Measurements from ENCODE around the gene TRIM44. TPM values are rescaled to one million over a fixed set of nuclear protein-coding genes. Genes with fewer than 3 reads are reported as not detected.

Gene TRIM44
- total RNA-seq, 1 donor from 2014 or later: 67.0 TPM

- ChIA-PET POLR2A (no interaction called here), CTCF (interaction anchor here (1.0 to 3.7 kb wide), 2 partner anchors 514 to 649 kb away, joined by 3 to 20 read pairs; no protein-coding TSS in a partner anchor)
- peak; percentile 33 for ATAC-seq (ENCODE audit: low read depth)
- peak; percentile 15 for DNase-seq
- no peak within 1 kb of the TSS for H3K27ac Mint-ChIP-seq
- H3K9me3 Mint-ChIP-seq: no peaks in the 10 kb centered on the region
- no peak for TF ChIP-seq CTCF (IDR thresholded peaks at IDR 0.05)
- no peaks in the 10 kb centered on the region for H3K36me3 Mint-ChIP-seq (ENCODE audit: low read depth)
- peak within 1 kb of the TSS; percentile 79 for H3K4me3 Mint-ChIP-seq
- H3K27me3 Mint-ChIP-seq: peaks cover 47% of the 10 kb centered on the region
- intact Hi-C loops (cut with micrococcal nuclease): loop anchor here (2.0 to 5.0 kb wide), 3 partner anchors 534 to 1129 kb away; no protein-coding TSS in a partner anchor
- peaks cover 12% of the 10 kb centered on the region for H3K4me1 Mint-ChIP-seq
Observed at GRCh38 chr11:35617687-35618496, 44.7 kb upstream of the TRIM44 start, which contains the start of gene FJX1. FJX1 (plus strand) TSS chr11:35618460; CDS start chr11:35618637, 177 bp downstream.

- H3K27me3 Mint-ChIP-seq: peaks cover 48% of the 10 kb centered on the region
- no peak overlapping the region for H3K27ac Mint-ChIP-seq
- intact Hi-C loops (cut with micrococcal nuclease): loop anchor here (5.0 kb wide), 2 partner anchors 534 to 1129 kb away; no protein-coding TSS in a partner anchor
- no peak for TF ChIP-seq CTCF (IDR thresholded peaks at IDR 0.05)
- CTCF ChIA-PET: interaction anchor here (3.7 kb wide), 1 partner anchor 648 kb away, joined by 20 read pairs; no protein-coding TSS in a partner anchor
- no peaks in the 10 kb centered on the region for H3K9me3 Mint-ChIP-seq
- POLR2A ChIA-PET: no interaction called here
- peak overlapping the region; percentile 19 for H3K4me3 Mint-ChIP-seq
- peak; percentile 38 for ATAC-seq (ENCODE audit: low read depth)
- DNase-seq: peak; percentile 27
- no peaks in the 10 kb centered on the region for H3K36me3 Mint-ChIP-seq (ENCODE audit: low read depth)
- peaks cover 12% of the 10 kb centered on the region for H3K4me1 Mint-ChIP-seq
Observed at GRCh38 chr11:35618497-35619115, 44.0 kb upstream of the TRIM44 start.

- no peak for TF ChIP-seq CTCF (IDR thresholded peaks at IDR 0.05)
- Mint-ChIP-seq H3K4me3 (peak overlapping the region; percentile 70), H3K9me3 (no peaks in the 10 kb centered on the region), H3K36me3 (ENCODE audit: low read depth) (no peaks in the 10 kb centered on the region), H3K27me3 (peaks cover 47% of the 10 kb centered on the region), H3K4me1 (peaks cover 12% of the 10 kb centered on the region), H3K27ac (no peak overlapping the region)
- POLR2A ChIA-PET: no interaction called here
- CTCF ChIA-PET: interaction anchor here (1.0 to 3.7 kb wide), 2 partner anchors 203 to 647 kb away, joined by 5 to 20 read pairs; no protein-coding TSS in a partner anchor
- DNase-seq: peak; percentile 21
- peak; percentile 12 for ATAC-seq (ENCODE audit: low read depth)
- intact Hi-C loops (cut with micrococcal nuclease): loop anchor here (5.0 kb wide), 2 partner anchors 533 to 1128 kb away; no protein-coding TSS in a partner anchor
Observed at GRCh38 chr11:35619116-35619854, 43.3 kb upstream of the TRIM44 start.

GRCh38 chr11:35619855-35620640, 42.5 kb upstream of the TRIM44 start:
- DNase-seq (peak; percentile 16), ATAC-seq (ENCODE audit: low read depth) (no peak)
- ChIA-PET CTCF (interaction anchor here (1.0 to 3.7 kb wide), 2 partner anchors 202 to 646 kb away, joined by 5 to 20 read pairs; no protein-coding TSS in a partner anchor), POLR2A (no interaction called here)
- H3K4me3 Mint-ChIP-seq: peak overlapping the region; percentile 70
- H3K27ac Mint-ChIP-seq: no peak overlapping the region
- peaks cover 47% of the 10 kb centered on the region for H3K27me3 Mint-ChIP-seq
- H3K36me3 Mint-ChIP-seq (ENCODE audit: low read depth): no peaks in the 10 kb centered on the region
- TF ChIP-seq CTCF (IDR thresholded peaks at IDR 0.05): no peak
- no peaks in the 10 kb centered on the region for H3K9me3 Mint-ChIP-seq
- H3K4me1 Mint-ChIP-seq: peaks cover 12% of the 10 kb centered on the region
- intact Hi-C loops (cut with micrococcal nuclease): loop anchor here (1.0 to 5.0 kb wide), 3 partner anchors 42 to 1127 kb away; partner anchors contain the start of gene TRIM44

Measured in activated B cell treated with CpG ODN at 0.5 μM for 24 hours (primary cell).